Endothelial cell of umbilical vein (primary cell): ENCODE data around the gene TOP2A. TPM values are rescaled to one million over a fixed set of nuclear protein-coding genes. Genes with fewer than 3 reads are reported as not detected.

Source experiments
- BruUV-seq: library from RNA; stranded (reverse); fragments of 400-500 nt; replicated peaks from 2 replicates; lab custom pipeline; 2021; lab: Mats Ljungman, UMichigan
- CTCF ChIA-PET: fragments of 300-600, 350-600 bp; sonication (Branson Sonifier 250); formaldehyde crosslinking; loops from one replicate; lab custom pipeline; 2021; ENCODE audit warnings: antibody characterized with exemption, inconsistent platforms; lab: Charles Lee
- POLR2A ChIA-PET: fragments of 300-600, 350-600 bp; sonication (Branson Sonifier 250); formaldehyde crosslinking; loops from one replicate; lab custom pipeline; 2021; ENCODE audit warnings: antibody characterized with exemption, inconsistent platforms; lab: Charles Lee
- DNase-seq: peaks from one replicate; pipeline ENCODE4 v3.0.0-alpha.2; 2011; ENCODE audit warnings: low read depth, low spot score
- FAIRE-seq: peaks from 2 replicates; lab custom pipeline; 2011; peaks lifted over from hg19 to GRCh38; lab: Jason Lieb, UNC
- H2AFZ ChIP-seq: 2 replicates; pipeline ENCODE4 v1.6.0; 2012; ENCODE audit warnings: low read depth, low read length, control low read depth, inconsistent platforms
- H3K27ac ChIP-seq: 2 replicates; pipeline ENCODE4 v1.5.1; 2011; ENCODE audit warnings: low read depth, mild to moderate bottlenecking, control low read depth, low read length, moderate library complexity; ENCODE audit not compliant: insufficient read depth
- H3K27me3 ChIP-seq, 2 experiments: 2 replicates each; pipeline versions ENCODE4 v1.6.0 to v1.6.1; 2011; ENCODE audit warnings: low read length in 2 of 2, mixed read lengths in 1 of 2; ENCODE audit not compliant: control insufficient read depth in 2 of 2, insufficient read depth in 2 of 2
- H3K36me3 ChIP-seq, 2 experiments: 2 replicates in 1 of 2; 3 replicates in 1 of 2; pipeline ENCODE4 v1.5.1; 2011; ENCODE audit warnings: low read length in 2 of 2, mild to moderate bottlenecking in 1 of 2, moderate library complexity in 1 of 2; ENCODE audit not compliant: control insufficient read depth in 2 of 2, insufficient read depth in 2 of 2; ENCODE audit errors: extremely low read depth in 1 of 2
- H3K4me1 ChIP-seq: 3 replicates; pipeline ENCODE4 v1.5.1; 2011; ENCODE audit warnings: mild to moderate bottlenecking, low read length; ENCODE audit not compliant: control insufficient read depth, insufficient read depth; ENCODE audit errors: extremely low read depth
- H3K4me2 ChIP-seq: 2 replicates; pipeline ENCODE4 v1.6.1; 2011; ENCODE audit warnings: low read length, control low read depth, mixed read lengths; ENCODE audit not compliant: insufficient read depth
- H3K4me3 ChIP-seq, 3 experiments: fragments of 200-600 bp in 1 of 3; sonication (generic), shearing (Covaris generic) in 1 of 3; replicated peaks in 1 of 3; 2 replicates each; pipeline ENCODE4 v1.5.1; 2011 to 2016; ENCODE audit warnings: control low read depth in 3 of 3, low read length in 3 of 3, mild to moderate bottlenecking in 2 of 3, inconsistent platforms in 1 of 3, low read depth in 1 of 3, moderate library complexity in 1 of 3; ENCODE audit not compliant: insufficient read depth in 1 of 3
- H3K79me2 ChIP-seq: 2 replicates; pipeline ENCODE4 v1.6.0; 2012; ENCODE audit warnings: low read length, inconsistent platforms; ENCODE audit not compliant: control insufficient read depth, insufficient read depth
- H3K9ac ChIP-seq: replicated peaks from 2 replicates; pipeline ENCODE3; 2011; ENCODE audit warnings: low read length, control low read depth; ENCODE audit not compliant: insufficient read depth; ENCODE audit errors: extremely low read depth
- H3K9me1 ChIP-seq: replicated peaks from 3 replicates; pipeline ENCODE4 v1.6.0; 2011; ENCODE audit warnings: mild to moderate bottlenecking, low read length; ENCODE audit not compliant: control insufficient read depth, insufficient read depth; ENCODE audit errors: extremely low read depth
- H3K9me3 ChIP-seq: replicated peaks from 2 replicates; pipeline ENCODE4 v1.5.1; 2012; ENCODE audit warnings: low read length, inconsistent platforms; ENCODE audit not compliant: control insufficient read depth, insufficient read depth
- H4K20me1 ChIP-seq: replicated peaks from 2 replicates; pipeline ENCODE3; 2011; ENCODE audit warnings: mild to moderate bottlenecking, low read length; ENCODE audit not compliant: control insufficient read depth, insufficient read depth; ENCODE audit errors: extremely low read depth
- CTCF ChIP-seq, 2 donors: IDR thresholded peaks; 1 replicate in 1 of 2; 2 replicates in 1 of 2; pipeline ENCODE4 v1.5.1; 2011; ENCODE audit warnings: low read length in 2 of 2, mild to moderate bottlenecking in 2 of 2, moderate library complexity in 2 of 2, control low read depth in 1 of 2, inconsistent platforms in 1 of 2, low read depth in 1 of 2; ENCODE audit not compliant: insufficient read depth in 1 of 2; ENCODE audit errors: extremely low read depth in 1 of 2
- EZH2 ChIP-seq: IDR thresholded peaks from 2 replicates; pipeline ENCODE4 v1.6.1; 2012; ENCODE audit warnings: borderline replicate concordance, low read depth, mild to moderate bottlenecking, moderate library complexity, low read length, inconsistent platforms; ENCODE audit not compliant: severe bottlenecking
- FOS ChIP-seq: IDR thresholded peaks from 2 replicates; pipeline ENCODE4 v1.6.1; 2011; ENCODE audit warnings: mild to moderate bottlenecking, low read length, moderate library complexity, borderline replicate concordance; ENCODE audit not compliant: insufficient read depth
- GATA2 ChIP-seq: IDR thresholded peaks from 2 replicates; pipeline ENCODE4 v1.7.0; 2011; ENCODE audit warnings: low read depth, mild to moderate bottlenecking, moderate library complexity, mixed read lengths, low read length; ENCODE audit not compliant: insufficient read length, insufficient read depth
- JUN ChIP-seq: IDR thresholded peaks from 2 replicates; pipeline ENCODE4 v1.6.1; 2011; ENCODE audit warnings: borderline replicate concordance, low read depth; ENCODE audit not compliant: insufficient read length, insufficient read depth
- MYC ChIP-seq: IDR thresholded peaks from one replicate; pipeline ENCODE4 v1.6.1; 2011; ENCODE audit warnings: mild to moderate bottlenecking, low read depth, low read length
- POLR2A ChIP-seq: IDR thresholded peaks from 2 replicates; pipeline ENCODE4 v1.6.1; 2012; ENCODE audit warnings: low read depth, mild to moderate bottlenecking, control low read depth, low read length
- POLR2AphosphoS5 ChIP-seq: IDR thresholded peaks from 2 replicates; pipeline ENCODE4 v1.6.1; 2012; ENCODE audit warnings: low read depth, mild to moderate bottlenecking, control low read depth, low read length, moderate library complexity; ENCODE audit not compliant: insufficient read depth
- dilution Hi-C: fragments of 300-500 bp; cut with MboI; formaldehyde crosslinking; loops from one replicate; pipeline ENCODE4 v1.15.0; 2019; ENCODE audit warnings: low sequenced_read_pairs; ENCODE audit not compliant: extremely low pct_ligation_motif_present
- intact Hi-C: fragments of 100-400 bp; cut with micrococcal nuclease; formaldehyde crosslinking; loops from one replicate; pipeline ENCODE4 v1.10.0; 2022
- polyA plus RNA-seq, 4 experiments: library from polyadenylated mRNA; depleted of rRNA in 3 of 4; stranded (reverse) in 3 of 4; unstranded in 1 of 4; fragments of >200 nt; gene quantifications; 2 replicates each; pipeline versions ENCODE4 v1.2.1 to v1.2.3, GENCODE V29; 2011 to 2012; ENCODE audit warnings: missing spikeins in 1 of 4
- total RNA-seq: library from RNA; stranded (reverse); gene quantifications from 2 replicates; pipeline ENCODE4 v1.2.3, GENCODE V29; 2021
- TF ChIP-seq, protein P1 (sequence below): IDR thresholded peaks from 2 replicates; pipeline ENCODE4 v1.6.1; 2011; ENCODE audit not compliant: insufficient read depth, insufficient read length

Gene TOP2A
- total and polyA plus RNA-seq, 2 donors (not counting 3 experiments of a cell fraction or from before 2014, with no cell fraction given) = 31.3 to 160 TPM

DNA sequence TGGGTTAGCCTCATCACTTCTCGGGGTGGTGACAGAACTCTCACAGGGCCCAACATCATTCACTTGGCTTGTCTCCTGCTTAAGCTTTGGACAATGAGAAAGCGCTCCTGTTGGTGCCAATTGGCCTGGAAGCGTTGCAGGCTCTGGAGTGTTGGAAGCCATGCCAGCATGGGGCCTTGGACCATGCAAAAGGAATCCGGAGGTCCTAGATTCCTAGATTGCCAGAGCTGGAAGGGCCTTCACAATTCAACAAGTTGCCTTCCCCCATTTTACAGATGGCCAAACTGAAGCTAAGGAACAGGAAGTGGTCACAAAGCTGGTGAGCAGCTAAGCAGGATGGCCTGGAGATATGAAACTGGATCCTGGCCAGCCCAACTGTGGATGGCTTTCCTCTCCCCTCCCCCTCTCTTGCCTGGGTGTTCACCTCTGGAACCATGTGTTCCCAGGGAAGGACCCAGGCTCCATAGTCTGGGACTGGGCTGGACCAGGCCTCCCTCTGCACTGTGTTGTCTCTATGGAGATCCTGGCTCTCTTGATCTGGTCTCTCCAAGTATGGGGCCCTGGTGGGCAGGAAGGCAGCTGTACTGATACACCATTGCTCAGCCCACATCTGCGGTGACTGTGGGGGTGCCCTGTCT lies 19.5 kb upstream of the TOP2A start:
- no peak overlapping the region for H3K4me2 ChIP-seq
- H3K9me1 ChIP-seq = no peaks in the 10 kb centered on the region
- FAIRE-seq (peak; percentile 12), DNase-seq (no peak)
- H3K79me2 ChIP-seq = no peaks in the 10 kb centered on the region
- no peaks in the 10 kb centered on the region for H4K20me1 ChIP-seq
- H3K9me3 ChIP-seq = no peaks in the 10 kb centered on the region
- intact Hi-C loops (no loop called here), dilution Hi-C loops (no loop called here)
- no peak overlapping the region for H3K27ac ChIP-seq
- H3K4me3 ChIP-seq = no peak overlapping the region
- no peaks in the 10 kb centered on the region for H3K27me3 ChIP-seq
- H2AFZ ChIP-seq = no peak overlapping the region
- H3K36me3 ChIP-seq = no peaks in the 10 kb centered on the region
- CTCF ChIA-PET = interaction anchor here (0.6 to 1.7 kb wide), 8 partner anchors 10 to 123 kb away, joined by 3 to 4 read pairs (median 4); partner anchors contain the start of gene TOP2A
- TF ChIP-seq GATA2 (peak; percentile 6), POLR2AphosphoS5 (no peak)
- H3K4me1 ChIP-seq = no peaks in the 10 kb centered on the region
- no peak overlapping the region for H3K9ac ChIP-seq
- no TSS peak for BruUV-seq
- POLR2A ChIA-PET = no interaction called here

- intact Hi-C loops = no loop called here
- POLR2A ChIA-PET = no interaction called here
These were observed 18.9 kb upstream of the TOP2A start for GRCh38 chr17:40436636-40437035.

More at GRCh38 chr17:40436636-40437035, 18.9 kb upstream of the TOP2A start:
- Histone ChIP-seq H3K9me1 (no peaks in the 10 kb centered on the region), H3K4me1 (no peaks in the 10 kb centered on the region), H3K9me3 (no peaks in the 10 kb centered on the region), H3K27ac (no peak overlapping the region), H4K20me1 (no peaks in the 10 kb centered on the region), H3K4me3 (no peak overlapping the region), H3K36me3 (no peaks in the 10 kb centered on the region), H3K4me2 (no peak overlapping the region), H3K27me3 (no peaks in the 10 kb centered on the region), H2AFZ (no peak overlapping the region), H3K79me2 (no peaks in the 10 kb centered on the region), H3K9ac (no peak overlapping the region)
- DNase-seq (no peak), FAIRE-seq (no peak)
- TF ChIP-seq JUN (no peak), CTCF (IDR thresholded peaks at IDR 0.05; ENCODE audit: extremely low read depth in 1 of 2, insufficient read depth in 1 of 2, low read depth in 1 of 2, low read length in 2 of 2) (no peak), FOS (no peak), EZH2 (no peak), POLR2AphosphoS5 (no peak), GATA2 (no peak), MYC (no peak), POLR2A (no peak)
- TF ChIP-seq, protein P1, sequence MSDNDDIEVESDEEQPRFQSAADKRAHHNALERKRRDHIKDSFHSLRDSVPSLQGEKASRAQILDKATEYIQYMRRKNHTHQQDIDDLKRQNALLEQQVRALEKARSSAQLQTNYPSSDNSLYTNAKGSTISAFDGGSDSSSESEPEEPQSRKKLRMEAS = no peak
- dilution Hi-C loops = no loop called here
- CTCF ChIA-PET = interaction anchor here (1.1 to 1.6 kb wide), 3 partner anchors 14 to 97 kb away, joined by 3 to 4 read pairs (median 4); no protein-coding TSS in a partner anchor
- no TSS peak for BruUV-seq
